K562 (cell line): ENCODE data around the gene CHODL. TPM values are rescaled to one million over a fixed set of nuclear protein-coding genes. Genes with fewer than 3 reads are reported as not detected.

Experiments
- CTCFL ChIP-seq: IDR thresholded peaks from 2 replicates; pipeline ENCODE4 v1.6.1; 2011; ENCODE audit warnings: borderline replicate concordance, low read depth, mild to moderate bottlenecking, moderate library complexity, low read length; ENCODE audit not compliant: insufficient read depth, poor library complexity, severe bottlenecking
- DEAF1 ChIP-seq: fragments of 450-650 bp; formaldehyde crosslinking; IDR thresholded peaks from 2 replicates; pipeline ENCODE4 v1.4.0; 2020; ENCODE audit warnings: mild to moderate bottlenecking, moderate library complexity
- GMEB1 ChIP-seq: fragments of 250-450 bp; sonication (Bioruptor Pico); IDR thresholded peaks from 2 replicates; pipeline ENCODE4 v1.4.0; 2020; ENCODE audit warnings: mild to moderate bottlenecking
- HSF4 ChIP-seq: fragments of 250-450 bp; sonication (Bioruptor Pico); IDR thresholded peaks from 2 replicates; pipeline ENCODE4 v2.1.2; 2022; ENCODE audit warnings: mild to moderate bottlenecking, moderate library complexity, borderline replicate concordance
- NR3C1 ChIP-seq: sonication (generic); formaldehyde crosslinking; IDR thresholded peaks from 2 replicates; pipeline ENCODE4 v1.8.1; 2022; ENCODE audit warnings: missing genetic modification reagents
- TAF15 ChIP-seq: fragments of 200-400 bp; formaldehyde crosslinking; IDR thresholded peaks from 2 replicates; pipeline ENCODE4 v1.6.1; 2017; ENCODE audit warnings: mild to moderate bottlenecking, low read depth, low read length, moderate library complexity
- ZKSCAN1 ChIP-seq: fragments of 150-350 bp; IDR thresholded peaks from 2 replicates; pipeline ENCODE4 v1.6.1; 2016; ENCODE audit warnings: low read depth, low read length
- ZNF76 ChIP-seq: fragments of 250-450 bp; sonication (Bioruptor Pico); IDR thresholded peaks from 2 replicates; pipeline ENCODE4 v1.4.0; 2020; ENCODE audit warnings: mild to moderate bottlenecking, moderate library complexity, borderline replicate concordance
- polyA plus RNA-seq, 8 experiments: library from polyadenylated mRNA; depleted of rRNA in 4 of 8; stranded (reverse) in 5 of 8; unstranded in 3 of 8; fragments of >200 nt; fragmentation: Nextera tagmentation in 2 of 8; fragmentation: Illumina TruSeq in 1 of 8; extraction: Ambion mirVana in 2 of 8; extraction: Trizol in 1 of 8; gene quantifications; 2 replicates each; pipeline versions ENCODE4 v1.2.1 to v1.2.3, GENCODE V29; 2011 to 2014; ENCODE audit warnings: inconsistent platforms in 1 of 8, missing spikeins in 1 of 8
- total RNA-seq, 7 experiments: library from RNA; depleted of rRNA in 6 of 7; stranded (reverse); fragments of >200 nt in 6 of 7; fragmentation: Illumina TruSeq in 2 of 7; extraction: Trizol in 2 of 7; gene quantifications; 2 replicates each; pipeline versions ENCODE4 v1.2.1 to v1.2.3, GENCODE V29; 2011 to 2021; ENCODE audit warnings: low replicate concordance in 1 of 7

CHODL gene
- total and polyA plus RNA-seq, 9 of the 15 experiments (the other 6 are each of a cell fraction or from before 2014, with no cell fraction given): not detected

- no peak for TF ChIP-seq GMEB1
- no peak for TF ChIP-seq CTCFL
- TF ChIP-seq DEAF1: no peak
- TF ChIP-seq TAF15: no peak
- no peak for TF ChIP-seq ZNF76 (CRISPR knock-in tag)
- TF ChIP-seq HSF4 (CRISPR knock-in tag): no peak
- TF ChIP-seq ZKSCAN1: no peak
- TF ChIP-seq NR3C1: no peak
These were observed 7.6 kb downstream of the CHODL start (continued) for GRCh38 chr21:18252256-18252655.
